Calu3 (cell line): ENCODE measurements around the gene JAZF1. TPM values are rescaled to one million over a fixed set of nuclear protein-coding genes. Genes with fewer than 3 reads are reported as not detected.

Experiments
- BruUV-seq: library from RNA; stranded (reverse); fragments of 400-500 nt; replicated peaks from 2 replicates; lab custom pipeline; 2021; lab: Mats Ljungman, UMichigan
- CTCF ChIA-PET: fragments of 300-600 bp; sonication (Branson Sonifier 250); formaldehyde crosslinking; loops from one replicate; lab custom pipeline; 2022; ENCODE audit warnings: antibody characterized with exemption; lab: Charles Lee
- DNase-seq: peaks from one replicate; pipeline ENCODE4 v3.0.0; 2022
- H3K27ac Mint-ChIP-seq: one replicate; pipeline ENCODE4 v1.8.0; 2022; ENCODE audit warnings: mixed read lengths; ENCODE audit not compliant: unreplicated experiment
- H3K27me3 Mint-ChIP-seq: one replicate; pipeline ENCODE4 v1.8.0; 2022; ENCODE audit warnings: mixed read lengths; ENCODE audit not compliant: unreplicated experiment
- H3K36me3 Mint-ChIP-seq: one replicate; pipeline ENCODE4 v1.8.0; 2022; ENCODE audit warnings: mild to moderate bottlenecking, moderate library complexity, mixed read lengths; ENCODE audit not compliant: insufficient read depth, unreplicated experiment
- H3K4me1 Mint-ChIP-seq: one replicate; pipeline ENCODE4 v1.8.0; 2022; ENCODE audit warnings: mild to moderate bottlenecking, low read depth, mixed read lengths; ENCODE audit not compliant: unreplicated experiment
- H3K4me3 Mint-ChIP-seq: one replicate; pipeline ENCODE4 v1.8.0; 2022; ENCODE audit warnings: mild to moderate bottlenecking, low read depth, moderate library complexity, mixed read lengths; ENCODE audit not compliant: unreplicated experiment
- H3K9me3 Mint-ChIP-seq: one replicate; pipeline ENCODE4 v1.8.0; 2022; ENCODE audit warnings: low read depth, mixed read lengths; ENCODE audit not compliant: unreplicated experiment
- CTCF ChIP-seq: fragments of 200-600 bp; IDR thresholded peaks from one replicate; pipeline ENCODE4 v1.8.0; 2022; ENCODE audit warnings: antibody characterized with exemption; ENCODE audit not compliant: unreplicated experiment
- intact Hi-C: fragments of 100-400 bp; cut with micrococcal nuclease; formaldehyde crosslinking; loops from one replicate; pipeline ENCODE4 v1.10.0; 2022; ENCODE audit not compliant: unreplicated experiment
- total RNA-seq: library from RNA; stranded (reverse); gene quantifications from 2 replicates; pipeline ENCODE4 v1.2.3, GENCODE V29; 2022

The JAZF1 gene
- total RNA-seq, 1 experiment from 2014 or later = 10.7 TPM

GRCh38 chr7:28130277-28130676, 50.3 kb downstream of the JAZF1 start:
- Mint-ChIP-seq H3K9me3 (no peaks in the 10 kb centered on the region), H3K4me3 (no peak overlapping the region), H3K4me1 (no peaks in the 10 kb centered on the region), H3K27me3 (no peaks in the 10 kb centered on the region), H3K36me3 (no peaks in the 10 kb centered on the region), H3K27ac (no peak overlapping the region)
- intact Hi-C loops = no loop called here
- no peak for TF ChIP-seq CTCF
- DNase-seq = no peak
- no TSS peak for BruUV-seq
- CTCF ChIA-PET = no interaction called here

DNA sequence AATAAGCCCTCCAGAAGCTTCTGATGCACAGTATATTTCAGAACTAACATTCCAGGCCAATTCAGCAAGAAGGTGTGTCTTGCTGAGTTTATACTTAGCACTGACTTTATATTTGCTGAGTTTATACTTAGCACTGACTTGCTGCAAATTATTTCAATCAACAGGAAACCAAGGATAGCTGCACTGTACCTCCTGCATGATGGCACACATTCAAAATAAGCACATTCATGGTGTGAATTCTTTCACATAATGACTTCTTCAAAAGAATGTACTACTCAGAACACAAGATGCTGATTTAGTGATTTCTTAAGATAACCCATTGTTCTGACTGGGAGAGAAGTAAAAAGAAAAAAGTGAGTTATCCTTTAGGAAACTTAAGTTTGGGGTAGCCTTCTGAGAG, 52.0 kb downstream of the JAZF1 start:
- Mint-ChIP-seq H3K27ac (no peak overlapping the region), H3K9me3 (no peaks in the 10 kb centered on the region), H3K4me1 (no peaks in the 10 kb centered on the region)

GRCh38 chr7:28126410-28127041, 54.1 kb downstream of the JAZF1 start:
- Mint-ChIP-seq H3K36me3 (no peaks in the 10 kb centered on the region), H3K4me1 (no peaks in the 10 kb centered on the region), H3K27ac (no peak overlapping the region), H3K4me3 (no peak overlapping the region), H3K27me3 (no peaks in the 10 kb centered on the region), H3K9me3 (no peaks in the 10 kb centered on the region)
- intact Hi-C loops = no loop called here
- TF ChIP-seq CTCF = no peak
- no peak for DNase-seq
- BruUV-seq = no TSS peak
- CTCF ChIA-PET = interaction anchor here (0.5 to 1.2 kb wide), 5 partner anchors 10 to 299 kb away, joined by 3 to 4 read pairs (median 3); no protein-coding TSS in a partner anchor

More for the DNA sequence above, 52.0 kb downstream of the JAZF1 start:
- TF ChIP-seq CTCF = no peak
- intact Hi-C loops = no loop called here
- Mint-ChIP-seq H3K4me3 (no peak overlapping the region), H3K27me3 (no peaks in the 10 kb centered on the region), H3K36me3 (no peaks in the 10 kb centered on the region)
- CTCF ChIA-PET = no interaction called here
- BruUV-seq = no TSS peak
- no peak for DNase-seq

- no TSS peak for BruUV-seq
- intact Hi-C loops = no loop called here
- H3K27me3 Mint-ChIP-seq = no peaks in the 10 kb centered on the region
- no peak overlapping the region for H3K4me3 Mint-ChIP-seq
- no peaks in the 10 kb centered on the region for H3K4me1 Mint-ChIP-seq
- H3K9me3 Mint-ChIP-seq = no peaks in the 10 kb centered on the region
- no peak for TF ChIP-seq CTCF
- H3K36me3 Mint-ChIP-seq = no peaks in the 10 kb centered on the region
- no peak for DNase-seq
- CTCF ChIA-PET = interaction anchor here (0.7 to 1.2 kb wide), 4 partner anchors 9 to 64 kb away, joined by 3 to 4 read pairs (median 3); no protein-coding TSS in a partner anchor
- H3K27ac Mint-ChIP-seq = no peak overlapping the region
These were observed 54.9 kb downstream of the JAZF1 start for GRCh38 chr7:28125431-28126409.
